Type B pancreatic cell (in vitro differentiated cells): ENCODE results near the gene TRAPPC3. TPM values are rescaled to one million over a fixed set of nuclear protein-coding genes. Genes with fewer than 3 reads are reported as not detected.

ENCODE experiments used
- DNase-seq: peaks from one replicate; pipeline ENCODE4 v3.0.0; 2021; ENCODE audit warnings: mixed read lengths; ENCODE audit not compliant: unreplicated experiment; ENCODE audit errors: extremely low spot score
- H3K27ac Mint-ChIP-seq: 2 replicates; pipeline ENCODE4 v1.8.0; 2021; ENCODE audit warnings: mild to moderate bottlenecking, mixed read lengths
- H3K27me3 Mint-ChIP-seq: 2 replicates; pipeline ENCODE4 v1.8.0; 2021; ENCODE audit warnings: mixed read lengths
- H3K36me3 Mint-ChIP-seq: 2 replicates; pipeline ENCODE4 v1.8.0; 2021; ENCODE audit warnings: mixed read lengths
- H3K4me1 Mint-ChIP-seq: one replicate; pipeline ENCODE4 v1.8.0; 2021; ENCODE audit warnings: mixed read lengths; ENCODE audit not compliant: unreplicated experiment
- H3K4me3 Mint-ChIP-seq: 2 replicates; pipeline ENCODE4 v1.8.0; 2021; ENCODE audit warnings: mild to moderate bottlenecking, mixed read lengths
- H3K9me3 Mint-ChIP-seq: 2 replicates; pipeline ENCODE4 v1.8.0; 2021; ENCODE audit warnings: mixed read lengths
- CTCF ChIP-seq: fragments of 200-600 bp; sonication (generic); conservative IDR thresholded peaks from 2 replicates; pipeline ENCODE4 v1.5.0; 2021; ENCODE audit warnings: antibody characterized with exemption, mild to moderate bottlenecking
- total RNA-seq: library from RNA; stranded (reverse); gene quantifications from 2 replicates; pipeline ENCODE4 v1.2.1, GENCODE V29; 2021; ENCODE audit warnings: low replicate concordance

TRAPPC3 gene
- total RNA-seq, 1 donor from 2014 or later: 63.4 TPM

GRCh38 chr1:36125129-36125991 lies 23.9 kb downstream of the TRAPPC3 start, which contains the start of gene COL8A2:
Gene COL8A2 (minus strand): TSS chr1:36125222. CDS start chr1:36100242, 24,980 bp downstream.
- Mint-ChIP-seq H3K9me3 (no peaks in the 10 kb centered on the region), H3K27me3 (peaks cover 43% of the 10 kb centered on the region), H3K4me1 (peaks cover 33% of the 10 kb centered on the region), H3K36me3 (no peaks in the 10 kb centered on the region), H3K4me3 (peak within 1 kb of the TSS; percentile 81), H3K27ac (no peak within 1 kb of the TSS)
- TF ChIP-seq CTCF: no peak
- DNase-seq: no peak

- H3K27ac Mint-ChIP-seq: no peak overlapping the region
- H3K4me1 Mint-ChIP-seq: peaks cover 34% of the 10 kb centered on the region
- DNase-seq: no peak
- H3K27me3 Mint-ChIP-seq: peaks cover 46% of the 10 kb centered on the region
- TF ChIP-seq CTCF: no peak
- H3K4me3 Mint-ChIP-seq: peak overlapping the region; percentile 81
- no peaks in the 10 kb centered on the region for H3K36me3 Mint-ChIP-seq
- no peaks in the 10 kb centered on the region for H3K9me3 Mint-ChIP-seq
Measured at GRCh38 chr1:36124404-36125128, 24.7 kb downstream of the TRAPPC3 start.

- H3K27ac Mint-ChIP-seq: no peak overlapping the region
- H3K36me3 Mint-ChIP-seq: no peaks in the 10 kb centered on the region
- TF ChIP-seq CTCF: no peak
- DNase-seq: no peak
- H3K9me3 Mint-ChIP-seq: no peaks in the 10 kb centered on the region
- peak overlapping the region; percentile 40 for H3K4me3 Mint-ChIP-seq
- peaks cover 46% of the 10 kb centered on the region for H3K27me3 Mint-ChIP-seq
- H3K4me1 Mint-ChIP-seq: peaks cover 33% of the 10 kb centered on the region
Measured at GRCh38 chr1:36123356-36123755, 25.9 kb downstream of the TRAPPC3 start.

GRCh38 chr1:36122062-36123030 lies 26.9 kb downstream of the TRAPPC3 start:
- Mint-ChIP-seq H3K9me3 (no peaks in the 10 kb centered on the region), H3K4me1 (peaks cover 29% of the 10 kb centered on the region), H3K4me3 (no peak overlapping the region), H3K36me3 (no peaks in the 10 kb centered on the region), H3K27ac (no peak overlapping the region), H3K27me3 (peaks cover 46% of the 10 kb centered on the region)
- DNase-seq: no peak
- TF ChIP-seq CTCF: no peak

GRCh38 chr1:36119456-36119855 lies 29.8 kb downstream of the TRAPPC3 start:
- H3K9me3 Mint-ChIP-seq: no peaks in the 10 kb centered on the region
- no peak for DNase-seq
- no peak for TF ChIP-seq CTCF
- H3K4me1 Mint-ChIP-seq: peaks cover 20% of the 10 kb centered on the region
- H3K27me3 Mint-ChIP-seq: peaks cover 36% of the 10 kb centered on the region
- H3K4me3 Mint-ChIP-seq: no peak overlapping the region
- no peak overlapping the region for H3K27ac Mint-ChIP-seq
- no peaks in the 10 kb centered on the region for H3K36me3 Mint-ChIP-seq
